Stimulated activated CD4-positive, alpha-beta T cell treated with anti-CD3 and anti-CD28 coated beads, Interleukin-12 subunit alpha, Interleukin-12 subunit beta, amount 100 ng/mL, for 4 hours (primary cell): ENCODE measurements around the gene CAMTA1.

ENCODE experiments used
- DNase-seq: peaks from one replicate; pipeline ENCODE4 v3.0.0-alpha.2; 2020

Gene CAMTA1

GRCh38 chr1:7745783-7746182 lies 960.5 kb downstream of the CAMTA1 start:
- no peak for DNase-seq

- DNase-seq = no peak
Measured at GRCh38 chr1:7747605-7748004, 962.4 kb downstream of the CAMTA1 start.

- no peak for DNase-seq
Measured at GRCh38 chr1:7749126-7749525, 963.9 kb downstream of the CAMTA1 start.

- no peak for DNase-seq
Measured at GRCh38 chr1:7751174-7751573, 965.9 kb downstream of the CAMTA1 start.

- DNase-seq = peak; percentile 25
Measured at GRCh38 chr1:7752512-7753417, 967.5 kb downstream of the CAMTA1 start.

- no peak for DNase-seq
Measured at GRCh38 chr1:7753641-7754040, 968.4 kb downstream of the CAMTA1 start.

- no peak for DNase-seq
Measured at GRCh38 chr1:7754234-7754633, 969.0 kb downstream of the CAMTA1 start.

GRCh38 chr1:7755448-7755847 lies 970.2 kb downstream of the CAMTA1 start:
- no peak for DNase-seq

- no peak for DNase-seq
Measured at GRCh38 chr1:7760245-7760644, 975.0 kb downstream of the CAMTA1 start.

GRCh38 chr1:7761103-7761502 lies 975.8 kb downstream of the CAMTA1 start:
- no peak for DNase-seq

GRCh38 chr1:7767176-7767575 lies 981.9 kb downstream of the CAMTA1 start:
- no peak for DNase-seq

- no peak for DNase-seq
Measured at GRCh38 chr1:7768583-7768982, 983.3 kb downstream of the CAMTA1 start.

- DNase-seq = no peak
Measured at GRCh38 chr1:7769673-7770412, 984.6 kb downstream of the CAMTA1 start.

GRCh38 chr1:7770669-7770996 lies 985.4 kb downstream of the CAMTA1 start:
- DNase-seq = no peak

- peak; percentile 92 for DNase-seq
Measured at GRCh38 chr1:7770997-7771822, 986.0 kb downstream of the CAMTA1 start, which contains the start of gene VAMP3. Gene VAMP3 (plus strand): TSS chr1:7771296. CDS start chr1:7771384, 88 bp downstream.

- no peak for DNase-seq
Measured at GRCh38 chr1:7771823-7772299, 986.6 kb downstream of the CAMTA1 start.

- DNase-seq = no peak
Measured at GRCh38 chr1:7777591-7777990, 992.3 kb downstream of the CAMTA1 start.

GRCh38 chr1:7778133-7778628 lies 992.9 kb downstream of the CAMTA1 start:
- no peak for DNase-seq

- no peak for DNase-seq
Measured at GRCh38 chr1:7780976-7781375, 995.7 kb downstream of the CAMTA1 start.

GRCh38 chr1:7781501-7781900 lies 996.2 kb downstream of the CAMTA1 start:
- no peak for DNase-seq

- DNase-seq = no peak
Measured at GRCh38 chr1:7781923-7782495, 996.8 kb downstream of the CAMTA1 start.

- DNase-seq = no peak
Measured at GRCh38 chr1:7783178-7783711, 998.0 kb downstream of the CAMTA1 start.
